22Rv1 (cell line): ENCODE measurements around the gene ZDHHC11B.
"Not testable (repeated sequence)": the region's sequence is repeated elsewhere in the genome, so short reads cannot be mapped to it uniquely, and the experiment has no call there.

Experiments
- ZFX ChIP-seq: fragments of 450-650 bp; IDR thresholded peaks from 2 replicates; pipeline ENCODE4 v1.6.1; 2017; ENCODE audit warnings: antibody characterized with exemption, borderline replicate concordance
- TF ChIP-seq, protein P1 (sequence below): fragments of 450-650 bp; IDR thresholded peaks from 2 replicates; pipeline ENCODE4 v1.5.1; 2017; ENCODE audit warnings: mild to moderate bottlenecking

GRCh38 chr5:811384-811783 is 26.9 kb upstream of the ZDHHC11B start:
- TF ChIP-seq, protein P1, sequence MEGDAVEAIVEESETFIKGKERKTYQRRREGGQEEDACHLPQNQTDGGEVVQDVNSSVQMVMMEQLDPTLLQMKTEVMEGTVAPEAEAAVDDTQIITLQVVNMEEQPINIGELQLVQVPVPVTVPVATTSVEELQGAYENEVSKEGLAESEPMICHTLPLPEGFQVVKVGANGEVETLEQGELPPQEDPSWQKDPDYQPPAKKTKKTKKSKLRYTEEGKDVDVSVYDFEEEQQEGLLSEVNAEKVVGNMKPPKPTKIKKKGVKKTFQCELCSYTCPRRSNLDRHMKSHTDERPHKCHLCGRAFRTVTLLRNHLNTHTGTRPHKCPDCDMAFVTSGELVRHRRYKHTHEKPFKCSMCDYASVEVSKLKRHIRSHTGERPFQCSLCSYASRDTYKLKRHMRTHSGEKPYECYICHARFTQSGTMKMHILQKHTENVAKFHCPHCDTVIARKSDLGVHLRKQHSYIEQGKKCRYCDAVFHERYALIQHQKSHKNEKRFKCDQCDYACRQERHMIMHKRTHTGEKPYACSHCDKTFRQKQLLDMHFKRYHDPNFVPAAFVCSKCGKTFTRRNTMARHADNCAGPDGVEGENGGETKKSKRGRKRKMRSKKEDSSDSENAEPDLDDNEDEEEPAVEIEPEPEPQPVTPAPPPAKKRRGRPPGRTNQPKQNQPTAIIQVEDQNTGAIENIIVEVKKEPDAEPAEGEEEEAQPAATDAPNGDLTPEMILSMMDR = not testable (repeated sequence)
- TF ChIP-seq ZFX = not testable (repeated sequence)
